HG03432 (cell line): ENCODE results near the gene F7.
"Not testable (repeated sequence)": the region's sequence is repeated elsewhere in the genome, so short reads cannot be mapped to it uniquely, and the experiment has no call there.

Experiments
- ATAC-seq: cut with Tn5 transposase; IDR thresholded peaks from one replicate; pipeline ENCODE4 v1.9.1; 2021; ENCODE audit warnings: mild to moderate bottlenecking, moderate library complexity; ENCODE audit not compliant: unreplicated experiment

Gene F7

DNA sequence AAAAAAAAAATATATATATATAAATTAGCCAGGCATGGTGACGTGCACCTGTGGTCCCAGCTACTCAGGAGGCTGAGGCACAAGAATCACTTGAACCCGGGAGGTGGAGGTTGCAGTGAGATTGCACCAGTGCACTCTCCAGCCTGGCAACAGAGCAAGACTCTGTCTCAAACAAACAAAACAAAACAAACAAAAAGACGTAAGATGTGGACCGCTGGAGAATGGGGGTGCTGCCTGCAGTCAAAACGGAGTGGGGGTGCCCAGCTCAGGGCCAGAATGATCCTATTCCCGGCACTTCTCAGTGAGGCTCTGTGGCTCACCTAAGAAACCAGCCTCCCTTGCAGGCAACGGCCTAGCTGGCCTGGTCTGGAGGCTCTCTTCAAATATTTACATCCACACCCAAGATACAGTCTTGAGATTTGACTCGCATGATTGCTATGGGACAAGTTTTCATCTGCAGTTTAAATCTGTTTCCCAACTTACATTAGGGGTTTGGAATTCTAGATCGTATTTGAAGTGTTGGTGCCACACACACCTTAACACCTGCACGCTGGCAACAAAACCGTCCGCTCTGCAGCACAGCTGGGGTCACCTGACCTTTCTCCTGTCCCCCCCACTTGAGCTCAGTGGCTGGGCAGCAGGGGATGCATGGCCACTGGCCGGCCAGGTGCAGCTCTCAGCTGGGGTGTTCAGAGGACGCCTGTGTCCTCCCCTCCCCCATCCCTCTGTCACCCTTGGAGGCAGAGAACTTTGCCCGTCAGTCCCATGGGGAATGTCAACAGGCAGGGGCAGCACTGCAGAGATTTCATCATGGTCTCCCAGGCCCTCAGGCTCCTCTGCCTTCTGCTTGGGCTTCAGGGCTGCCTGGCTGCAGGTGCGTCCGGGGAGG lies at the start of gene F7:
TSS of gene F7 (plus strand) at position 760 of the 889 bp plus-strand sequence. CDS start at position 811, 51 bp downstream.
- no peak for ATAC-seq

DNA sequence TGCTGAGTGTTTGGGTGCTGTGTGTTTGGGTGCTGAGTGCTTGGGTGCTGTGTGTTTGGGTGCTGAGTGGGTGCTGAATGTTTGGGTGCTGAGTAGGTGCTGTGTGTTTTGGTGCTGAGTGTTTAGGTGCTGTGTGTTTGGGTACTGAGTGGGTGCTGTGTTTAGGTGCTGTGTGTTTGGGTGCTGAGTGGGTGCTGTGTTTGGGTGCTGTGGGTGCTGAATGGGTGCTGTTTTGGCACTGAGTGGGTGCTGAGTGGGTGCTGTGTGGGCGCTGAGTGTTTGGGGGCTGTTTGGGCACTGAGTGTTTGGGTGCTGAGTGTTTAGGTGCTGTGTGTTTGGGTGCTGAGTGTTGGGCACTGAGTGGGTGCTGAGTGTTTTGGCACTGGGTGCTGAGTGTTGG lies 48.5 kb upstream of the F7 start:
- ATAC-seq = no peak

DNA sequence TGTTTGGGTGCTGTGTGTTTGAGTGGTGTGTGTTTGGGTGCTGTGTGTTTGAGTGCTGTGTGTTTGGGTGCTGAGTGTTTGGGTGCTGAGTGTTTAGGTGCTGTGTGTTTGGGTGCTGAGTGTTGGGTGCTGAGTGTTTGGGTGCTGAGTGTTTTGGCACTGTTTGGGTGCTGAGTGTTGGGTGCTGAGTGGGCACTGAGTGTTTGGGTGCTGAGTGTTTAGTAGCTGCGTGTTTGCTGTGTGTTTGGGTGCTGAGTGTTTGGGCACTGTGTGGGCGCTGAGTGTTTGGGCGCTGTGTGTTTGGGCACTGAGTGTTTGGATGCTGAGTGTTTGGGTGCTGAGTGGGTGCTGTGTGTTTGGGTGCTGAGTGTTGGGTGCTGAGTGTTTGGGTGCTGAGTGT lies 48.0 kb upstream of the F7 start:
- not testable (repeated sequence) for ATAC-seq

DNA sequence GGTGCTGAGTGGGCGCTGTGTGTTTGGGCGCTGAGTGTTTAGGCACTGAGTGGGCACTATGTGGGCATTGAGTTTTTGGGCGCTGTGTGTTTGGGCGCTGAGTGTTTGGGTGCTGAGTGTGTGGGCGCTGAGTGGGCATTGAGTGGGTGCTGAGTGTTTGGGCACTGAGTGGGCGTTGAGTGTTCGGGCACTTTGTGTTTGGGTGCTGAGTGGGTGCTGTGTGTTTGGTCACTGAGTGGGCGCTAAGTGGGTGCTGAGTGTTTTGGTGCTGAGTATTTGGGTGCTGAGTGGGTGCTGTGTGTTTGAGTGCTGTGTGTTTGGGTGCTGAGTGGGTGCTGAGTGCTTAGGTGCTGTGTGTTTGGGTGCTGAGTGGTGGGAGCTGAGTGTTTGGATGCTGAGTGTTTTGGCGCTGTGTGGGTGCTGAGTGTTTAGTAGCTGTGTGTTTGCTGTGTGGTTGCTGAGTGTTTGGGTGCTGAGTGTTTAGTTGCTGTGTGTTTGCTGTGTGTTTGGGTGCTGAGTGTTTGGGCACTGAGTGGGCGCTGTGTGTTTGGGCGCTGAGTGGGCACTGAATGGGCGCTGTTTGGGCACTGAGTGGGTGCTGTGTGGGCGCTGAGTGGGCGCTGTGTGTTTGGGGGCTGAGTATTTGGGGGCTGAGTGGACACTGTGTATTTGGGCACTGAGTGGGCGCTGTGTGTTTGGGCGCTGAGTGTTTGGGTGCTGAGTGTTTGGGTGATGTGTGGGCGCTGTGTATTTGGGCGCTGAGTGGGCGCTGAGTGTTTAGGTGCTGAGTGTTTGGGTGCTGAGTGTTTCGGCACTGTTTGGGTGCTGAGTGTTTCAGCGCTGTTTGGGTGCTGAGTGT lies 47.2 kb upstream of the F7 start:
- no peak for ATAC-seq

DNA sequence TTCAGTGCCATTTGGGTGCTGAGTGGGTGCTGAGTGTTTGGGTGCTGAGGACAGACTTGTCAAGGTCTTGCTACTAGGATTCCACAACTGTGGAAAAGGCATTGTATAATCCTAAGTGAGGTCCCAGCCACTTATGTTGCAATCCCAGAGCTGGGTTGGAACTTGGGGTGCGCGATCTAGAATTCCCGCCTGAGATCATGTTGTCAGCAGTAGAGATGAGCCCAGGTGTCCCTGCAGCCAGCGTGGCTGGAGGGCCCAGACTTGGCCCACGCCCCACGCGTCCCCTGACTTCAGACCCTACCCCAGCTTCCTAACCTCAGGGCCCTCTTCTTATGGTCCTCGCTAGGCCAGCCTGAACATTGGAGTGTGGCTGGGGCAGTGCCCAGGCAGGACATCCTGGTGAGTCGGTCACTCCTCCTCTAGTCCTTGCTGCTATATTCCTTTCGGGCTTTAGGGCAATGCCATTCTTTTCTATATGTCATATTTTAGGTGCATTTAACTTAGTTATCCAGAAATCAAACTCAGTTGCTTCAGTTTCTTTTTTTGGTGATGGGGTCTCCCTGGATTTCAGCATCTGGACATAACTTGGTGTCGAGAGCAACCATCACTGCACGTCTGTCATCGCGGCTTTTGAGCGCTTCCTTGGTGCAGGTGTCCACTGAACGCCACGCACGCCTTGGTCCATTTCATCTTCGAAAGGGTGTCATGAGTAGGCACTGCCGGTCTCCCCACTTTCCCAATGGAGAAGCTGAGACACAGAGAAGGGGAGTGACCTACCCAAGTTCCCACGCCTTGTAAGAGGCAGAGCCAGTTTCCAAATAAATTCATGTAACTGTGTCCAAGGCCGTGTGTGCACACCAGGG lies 46.4 kb upstream of the F7 start:
- no peak for ATAC-seq

DNA sequence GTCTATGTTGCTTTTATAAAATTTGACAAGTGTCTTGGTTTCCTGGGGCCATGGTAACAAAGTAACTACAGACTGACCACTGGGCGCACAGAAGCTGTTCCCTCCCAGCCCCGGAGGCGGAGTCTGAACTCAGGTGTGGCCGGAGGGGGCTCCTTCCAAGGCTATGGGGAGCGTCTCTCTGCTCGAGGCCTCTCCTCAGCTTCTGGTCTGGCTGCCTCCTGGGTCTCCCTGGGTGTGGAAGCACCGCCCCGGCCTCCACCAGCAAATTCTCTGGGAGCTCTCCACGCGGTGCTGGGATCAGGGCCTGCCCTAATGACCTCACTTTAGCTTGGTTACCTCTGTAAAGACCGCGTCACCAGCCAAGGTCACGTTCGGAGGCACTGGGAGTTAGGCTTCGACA lies 45.7 kb upstream of the F7 start:
- no peak for ATAC-seq

DNA sequence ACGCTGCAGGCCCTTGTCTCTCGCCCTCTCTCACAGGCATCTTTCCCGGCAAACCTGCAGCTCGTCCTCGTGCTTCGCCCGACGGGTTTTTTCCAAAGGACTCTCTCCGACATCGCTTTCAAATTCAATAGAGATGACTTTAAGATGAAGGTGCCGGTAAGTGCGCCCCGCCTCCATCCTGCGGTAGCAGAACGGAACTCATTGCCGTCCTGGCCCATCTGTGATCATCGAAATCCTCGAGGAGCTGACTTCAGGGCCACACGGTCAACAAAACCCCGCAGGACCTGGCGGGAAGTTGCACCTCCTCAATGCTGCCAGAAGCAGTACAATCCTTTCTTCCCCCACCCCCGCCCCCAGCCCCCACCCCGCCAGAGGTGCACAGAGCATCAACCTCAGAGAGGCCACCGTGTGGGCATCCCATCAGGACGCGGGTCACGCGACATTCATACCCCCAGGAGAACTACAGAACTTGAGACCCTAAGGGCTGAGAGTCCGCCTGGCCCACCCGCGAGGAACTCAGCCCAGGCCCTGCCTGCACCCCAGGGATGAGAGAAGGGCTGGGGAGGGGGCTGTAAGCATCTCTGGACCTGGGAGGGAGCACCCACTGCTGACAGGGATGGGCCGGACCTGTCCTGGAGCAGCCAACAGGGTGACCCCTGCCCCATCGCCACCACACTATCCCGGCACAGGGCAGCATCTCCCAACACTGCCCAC lies 44.9 kb upstream of the F7 start:
- ATAC-seq = no peak

DNA sequence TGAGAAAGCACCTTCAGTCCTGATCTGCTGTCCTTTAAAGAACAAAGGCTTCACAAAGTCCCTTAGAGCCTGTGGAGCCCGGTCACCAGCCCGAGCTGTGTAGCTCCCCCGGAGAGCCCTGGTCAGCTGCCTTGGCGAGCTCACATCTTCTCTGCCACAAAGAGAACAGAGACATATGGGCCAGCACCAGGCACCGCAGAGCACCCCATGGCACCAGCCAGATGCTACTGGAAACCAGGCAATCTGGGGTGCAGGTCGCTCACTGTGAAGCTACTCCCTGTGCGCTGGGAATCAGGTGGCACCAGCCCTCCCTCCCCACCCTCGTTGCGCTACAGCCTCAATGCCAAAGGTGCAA lies 44.3 kb upstream of the F7 start:
- ATAC-seq = no peak

DNA sequence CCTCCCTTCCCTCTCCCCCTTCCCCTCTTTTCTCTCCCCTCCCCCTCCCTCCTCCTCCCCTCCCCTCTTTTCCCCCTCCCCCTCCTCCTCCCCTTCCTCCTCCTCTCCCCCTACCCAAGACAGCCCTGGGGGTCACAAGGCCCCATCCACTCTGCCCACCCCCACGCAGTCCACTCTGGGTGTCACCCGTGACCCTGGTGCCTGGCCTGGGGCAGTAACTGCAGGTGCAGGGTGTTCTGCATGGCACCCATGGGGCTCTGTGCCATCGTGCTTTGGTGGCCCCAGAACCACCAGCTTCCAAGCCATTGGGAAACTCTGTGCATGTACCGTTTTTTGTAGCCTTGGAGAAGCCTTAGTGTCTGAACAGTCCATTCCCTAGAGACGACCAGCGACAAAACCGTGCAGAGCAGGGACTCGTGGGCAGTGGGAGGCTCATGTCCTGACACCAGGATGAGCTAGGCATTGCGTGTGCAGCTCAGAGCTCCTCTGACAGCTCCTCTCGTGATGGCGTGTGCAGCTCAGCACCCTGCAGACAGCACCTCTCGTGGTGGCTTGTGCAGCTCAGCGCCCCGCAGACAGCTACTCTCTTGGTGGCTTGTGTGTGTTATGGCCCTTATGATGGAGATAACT lies 43.7 kb upstream of the F7 start:
- no peak for ATAC-seq

DNA sequence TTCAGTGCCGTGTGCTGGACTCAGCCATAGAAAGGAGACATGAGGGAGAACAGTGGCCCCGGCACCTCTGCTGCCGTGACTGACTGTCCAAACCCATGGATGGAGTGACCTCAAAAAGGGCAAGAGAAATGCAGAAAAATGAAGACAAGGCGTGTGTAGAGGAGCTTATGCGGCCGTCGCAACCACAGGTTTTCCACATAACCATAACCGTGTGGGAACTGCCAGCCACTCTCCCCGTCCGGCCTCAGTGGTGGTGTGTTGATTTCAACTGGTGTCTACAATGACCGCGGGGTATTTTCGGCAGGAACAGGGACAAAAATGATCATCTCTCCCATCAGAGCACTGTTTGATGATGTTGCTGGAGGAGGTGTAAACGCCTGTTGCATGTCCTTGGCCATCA lies 42.9 kb upstream of the F7 start:
- ATAC-seq = no peak

DNA sequence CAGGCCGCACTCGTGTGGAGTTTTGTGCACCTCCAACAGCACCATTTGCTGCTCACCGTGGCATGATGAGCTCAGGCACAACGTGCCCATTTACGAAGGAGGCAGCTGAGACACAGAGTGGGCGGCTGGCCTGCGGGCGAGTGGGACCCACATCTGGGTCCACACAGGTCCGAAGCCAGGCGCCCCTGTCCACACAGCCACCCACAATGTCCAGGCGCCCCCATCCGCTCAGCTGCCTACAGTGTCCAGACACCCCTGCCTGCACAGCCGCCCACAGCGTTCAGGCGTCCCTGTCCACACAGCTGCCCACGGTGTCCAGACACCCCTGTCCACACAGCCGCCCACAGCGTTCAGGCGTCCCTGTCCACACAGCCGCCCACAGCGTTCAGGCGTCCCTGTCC lies 42.5 kb upstream of the F7 start:
- no peak for ATAC-seq

DNA sequence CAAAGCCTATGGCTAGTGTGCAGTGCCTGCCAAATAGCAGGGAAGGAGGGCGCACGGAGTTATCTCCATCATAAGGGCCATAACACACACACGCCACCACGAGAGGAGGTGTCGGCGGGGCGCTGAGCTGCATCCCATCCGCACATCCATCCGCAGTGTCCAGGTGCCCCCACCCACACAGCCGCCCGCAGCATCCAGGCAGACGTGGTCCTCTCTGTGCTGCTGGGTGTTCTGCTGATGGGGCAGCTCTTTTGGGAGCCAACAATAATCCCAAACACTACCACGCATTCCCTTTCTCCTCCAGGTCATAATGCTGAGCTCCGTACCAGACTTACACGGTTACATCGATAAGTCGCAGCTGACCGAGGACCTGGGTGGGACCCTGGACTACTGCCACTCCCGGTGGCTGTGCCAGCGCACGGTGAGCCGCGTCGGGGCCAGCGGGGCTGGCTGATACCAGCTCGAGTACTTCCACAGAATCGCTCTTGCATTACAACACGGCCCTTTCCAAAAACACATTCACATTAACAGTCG lies 41.5 kb upstream of the F7 start:
- no peak for ATAC-seq

DNA sequence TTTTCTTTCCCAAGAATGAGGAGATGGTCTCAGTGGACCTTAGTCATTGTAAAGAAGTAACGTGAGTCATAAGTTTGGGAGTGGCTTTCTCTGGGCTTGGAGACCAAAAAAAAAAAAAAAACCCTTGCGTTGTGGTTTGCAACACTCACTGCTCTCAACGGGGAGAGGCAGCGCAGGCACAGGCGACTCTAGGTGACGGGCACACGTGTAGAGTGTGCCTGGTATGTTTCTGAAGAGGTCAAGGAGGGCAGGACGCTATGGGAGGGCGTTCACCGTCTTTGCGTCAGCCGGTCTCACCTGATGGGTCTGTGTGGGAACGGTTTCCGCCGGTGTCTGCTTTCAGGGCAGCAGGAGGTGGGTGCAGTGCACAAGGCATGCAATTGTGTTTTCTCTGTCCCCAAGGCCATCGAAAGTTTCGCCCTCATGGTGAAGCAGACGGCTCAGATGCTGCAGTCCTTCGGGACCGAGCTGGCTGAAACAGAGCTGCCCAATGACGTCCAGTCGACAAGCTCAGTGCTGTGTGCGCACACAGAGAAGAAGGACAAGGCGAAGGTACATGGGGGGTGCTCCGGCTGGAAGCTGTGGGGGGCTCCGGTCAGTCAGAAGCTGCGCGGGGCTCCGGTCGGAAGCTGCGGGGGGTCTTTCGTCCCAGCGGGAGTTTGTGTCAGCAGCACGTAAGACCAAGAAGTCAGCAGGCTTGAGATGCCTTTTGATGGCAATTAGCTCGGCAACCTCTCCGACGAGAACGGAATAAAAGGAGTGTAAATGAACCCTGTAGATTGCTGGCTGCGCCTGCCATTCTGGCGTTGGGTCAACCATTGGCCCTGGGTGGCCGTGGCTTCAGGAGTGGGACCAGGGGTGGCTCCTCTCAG lies 40.8 kb upstream of the F7 start:
- no peak for ATAC-seq

DNA sequence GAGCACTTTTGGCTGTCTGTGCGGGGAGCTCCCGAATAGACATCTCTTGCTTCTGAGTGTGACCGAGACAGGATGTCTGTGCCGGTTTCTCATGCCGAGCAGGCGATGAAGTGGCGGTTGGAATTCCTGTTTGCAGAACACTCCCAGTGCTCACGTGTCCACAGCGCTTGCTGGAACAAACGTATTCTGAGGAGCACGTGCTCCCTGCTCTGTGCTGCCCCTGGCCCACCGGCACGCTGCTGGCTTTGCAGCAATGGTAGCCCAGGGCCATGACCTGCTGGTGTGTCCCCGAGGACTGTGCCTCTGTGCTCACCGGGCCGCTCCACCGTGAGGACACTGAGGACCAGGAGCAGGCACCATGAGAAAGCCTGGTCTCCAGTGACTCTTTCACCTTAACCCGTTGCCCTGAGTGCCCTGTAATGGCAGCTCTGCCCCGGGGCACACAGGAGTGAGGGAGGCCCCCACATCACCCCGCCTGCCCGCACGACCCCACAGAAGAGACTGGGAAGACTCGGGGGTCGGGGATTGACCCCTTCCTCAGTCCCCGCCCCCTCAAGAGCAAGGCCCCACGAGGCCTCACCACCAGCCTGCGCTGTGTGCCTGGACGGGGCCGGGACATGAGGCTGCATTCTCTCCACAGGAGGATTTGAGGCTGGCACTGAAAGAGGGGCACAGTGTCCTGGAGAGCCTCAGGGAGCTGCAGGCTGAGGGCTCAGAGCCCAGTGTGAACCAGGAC lies 40.0 kb upstream of the F7 start:
- no peak for ATAC-seq

DNA sequence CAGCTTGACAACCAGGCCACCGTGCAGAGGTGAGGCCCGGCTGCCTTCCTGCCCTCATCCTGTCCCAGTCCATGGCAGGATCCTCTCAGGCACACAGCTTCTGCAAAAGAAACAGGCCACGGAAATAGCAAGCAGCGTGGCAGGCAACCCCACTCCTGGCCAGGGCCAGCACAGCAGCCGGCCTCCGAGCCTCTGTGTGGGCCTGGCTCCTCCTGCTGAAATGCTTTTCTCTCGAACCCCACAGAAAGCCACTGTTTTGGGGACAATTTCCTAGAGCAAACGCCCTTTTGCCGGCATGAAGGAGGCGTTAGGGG lies 39.5 kb upstream of the F7 start:
- no peak for ATAC-seq

DNA sequence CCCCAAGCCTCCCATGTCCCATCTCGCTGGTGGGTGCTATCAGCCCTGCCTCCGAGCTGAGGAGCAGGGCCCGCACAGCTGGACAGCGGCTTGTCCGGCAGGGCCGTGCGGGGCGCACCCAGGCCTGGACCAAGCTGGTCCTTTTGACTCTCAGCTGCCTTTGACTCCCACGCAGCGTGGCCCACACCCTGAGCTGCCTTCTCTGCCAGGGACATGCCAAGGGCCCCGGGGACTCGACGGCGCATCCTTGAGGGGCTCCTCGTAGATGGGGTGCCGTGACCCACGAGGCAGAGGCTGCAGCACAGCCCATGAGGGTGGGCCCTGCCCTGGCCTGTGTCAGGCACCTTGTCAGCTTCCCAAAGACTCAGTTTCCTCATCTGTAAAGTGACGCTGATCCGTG lies 38.8 kb upstream of the F7 start:
- no peak for ATAC-seq

DNA sequence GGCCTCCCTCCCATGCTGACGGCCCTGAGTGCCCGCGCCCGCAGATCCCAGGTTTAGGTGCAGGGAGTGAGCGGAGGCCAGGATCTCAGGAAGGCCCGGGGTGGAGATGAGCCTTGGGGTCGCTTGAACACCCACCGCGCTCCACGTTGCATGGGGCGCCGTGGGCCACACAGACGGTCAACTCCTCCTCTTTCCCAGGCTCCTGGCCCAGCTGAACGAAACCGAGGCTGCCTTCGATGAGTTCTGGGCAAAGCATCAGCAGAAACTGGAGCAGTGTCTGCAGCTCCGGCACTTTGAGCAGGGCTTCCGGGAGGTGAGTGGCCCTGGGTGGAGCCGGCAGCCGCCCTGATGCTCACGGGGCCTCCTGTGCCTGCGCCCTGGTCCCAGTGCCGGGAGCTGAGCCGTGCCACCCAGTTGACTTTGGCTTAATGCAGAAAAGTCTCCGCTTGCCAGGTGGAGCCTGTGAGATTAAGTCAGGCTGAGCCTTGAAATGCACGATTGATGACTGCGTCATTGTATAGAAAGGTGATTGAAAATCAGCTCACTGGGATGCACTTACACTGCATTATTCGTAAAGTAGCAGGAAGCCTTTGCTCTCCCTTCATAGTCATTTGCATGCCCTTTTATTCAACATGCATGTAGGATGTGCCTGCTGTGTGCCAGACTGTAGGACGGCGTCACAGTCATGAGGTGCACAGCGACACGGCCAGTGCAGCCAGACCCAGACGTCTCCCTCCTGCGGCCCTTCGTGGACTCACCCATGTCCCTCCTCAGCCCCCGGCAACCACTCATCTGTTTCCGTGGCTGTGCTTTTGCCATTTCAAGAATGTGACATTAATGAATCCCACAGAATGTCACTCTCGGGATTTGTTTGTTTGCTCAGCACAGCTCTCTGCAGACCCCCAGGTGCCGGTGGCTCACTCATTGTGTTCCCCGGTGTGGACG lies 35.5 kb upstream of the F7 start:
- no peak for ATAC-seq
